K562 (cell line): ENCODE results near the gene UBAC2. TPM values are rescaled to one million over a fixed set of nuclear protein-coding genes. Genes with fewer than 3 reads are reported as not detected.

Source experiments
- ATAC-seq: fragments of 200-7000 bp; cut with Tn5 transposase; 3 replicates; pipeline ENCODE4 v1.9.1; 2020; ENCODE audit warnings: moderate library complexity
- BruUV-seq: library from RNA; stranded (reverse); fragments of 400-500 nt; replicated peaks from 2 replicates; lab custom pipeline; 2021; lab: Mats Ljungman, UMichigan
- CTCF ChIA-PET: fragments of 300-600 bp; formaldehyde crosslinking; extraction: SDS; loops from one replicate; lab custom pipeline; 2021; ENCODE audit warnings: low intra/inter-chr PET ratio; lab: Yijun Ruan, JAX
- POLR2A ChIA-PET: fragments of 300-600, 350-650 bp; sonication (Branson Sonifier 250); formaldehyde crosslinking; extraction: SDS; loops from one replicate; lab custom pipeline; 2021; ENCODE audit warnings: antibody characterized with exemption, inconsistent platforms; lab: Yijun Ruan, JAX
- DNase-seq, 4 experiments: peaks; one replicate each; pipeline versions ENCODE4 v3.0.0 to v3.0.0-alpha.2; 2011 to 2018; ENCODE audit warnings: low spot score in 3 of 4, mixed read lengths in 3 of 4; ENCODE audit errors: extremely low read depth in 1 of 4
- FAIRE-seq: peaks from 2 replicates; lab custom pipeline; 2011; peaks lifted over from hg19 to GRCh38; lab: Jason Lieb, UNC
- H2AFZ ChIP-seq: 2 replicates; pipeline ENCODE4 v1.6.0; 2011; ENCODE audit warnings: low read depth, low read length, control low read depth, inconsistent platforms
- H3K27ac ChIP-seq: fragments of 200-600 bp; 3 replicates; pipeline ENCODE4 v1.8.0; 2011; ENCODE audit warnings: low read depth, mild to moderate bottlenecking, control low read depth, inconsistent platforms, low read length, moderate library complexity, mixed read lengths; ENCODE audit errors: extremely low read depth
- H3K27me3 ChIP-seq, 2 experiments: fragments of 300-600 bp in 1 of 2; 2 replicates in 1 of 2; 3 replicates in 1 of 2; pipeline versions ENCODE4 v1.6.0 to v1.8.0; 2011; ENCODE audit warnings: inconsistent platforms in 2 of 2, low read length in 2 of 2, mild to moderate bottlenecking in 1 of 2, mixed read lengths in 1 of 2, moderate library complexity in 1 of 2; ENCODE audit not compliant: control insufficient read depth in 2 of 2, insufficient read depth in 2 of 2
- H3K36me3 ChIP-seq: fragments of 300-600 bp; 3 replicates; pipeline ENCODE4 v1.8.0; 2011; ENCODE audit warnings: mild to moderate bottlenecking, low read length, inconsistent platforms; ENCODE audit not compliant: control insufficient read depth, insufficient read depth
- H3K4me1 ChIP-seq, 2 experiments: fragments of 200-600 bp in 1 of 2; replicated peaks in 1 of 2; 2 replicates in 1 of 2; 3 replicates in 1 of 2; pipeline versions ENCODE4 v1.5.1 to v1.8.0; 2011; ENCODE audit warnings: inconsistent platforms in 2 of 2, low read length in 2 of 2, mild to moderate bottlenecking in 1 of 2, mixed read lengths in 1 of 2, moderate library complexity in 1 of 2; ENCODE audit not compliant: control insufficient read depth in 2 of 2, insufficient read depth in 2 of 2
- H3K4me2 ChIP-seq: 2 replicates; pipeline ENCODE4 v1.6.1; 2011; ENCODE audit warnings: low read length, control low read depth, inconsistent platforms, mixed read lengths; ENCODE audit not compliant: insufficient read depth
- H3K4me3 ChIP-seq: fragments of 200-600 bp; sonication (generic), shearing (Covaris generic); 2 replicates; pipeline ENCODE4 v1.5.1; 2016; ENCODE audit warnings: control low read depth, inconsistent platforms
- H3K79me2 ChIP-seq: fragments of 200-600 bp; 3 replicates; pipeline ENCODE4 v1.8.0; 2011; ENCODE audit warnings: low read length, inconsistent platforms; ENCODE audit not compliant: control insufficient read depth, insufficient read depth
- H3K9ac ChIP-seq, 2 experiments: 2 replicates each; pipeline versions ENCODE4 v1.6.0 to v1.6.1; 2011; ENCODE audit warnings: low read depth in 2 of 2, low read length in 2 of 2, control low read depth in 1 of 2, inconsistent platforms in 1 of 2, mild to moderate bottlenecking in 1 of 2, mixed read lengths in 1 of 2; ENCODE audit not compliant: insufficient read depth in 1 of 2
- H3K9me1 ChIP-seq: one replicate; pipeline ENCODE4 v1.6.0; 2011; ENCODE audit warnings: inconsistent platforms, mild to moderate bottlenecking, low read length, moderate library complexity; ENCODE audit not compliant: control insufficient read depth, insufficient read depth
- H3K9me3 ChIP-seq: replicated peaks from 2 replicates; pipeline ENCODE4 v1.5.1; 2011; ENCODE audit warnings: low read depth, low read length, inconsistent platforms; ENCODE audit not compliant: control insufficient read depth, insufficient read depth
- H4K20me1 ChIP-seq: replicated peaks from 2 replicates; pipeline ENCODE4 v1.6.1; 2011; ENCODE audit warnings: low read length, inconsistent platforms, mixed read lengths; ENCODE audit not compliant: control insufficient read depth, insufficient read depth
- ARHGAP35 ChIP-seq: fragments of 450-650 bp; IDR thresholded peaks from 2 replicates; pipeline ENCODE4 v1.6.1; 2018; ENCODE audit not compliant: partially characterized antibody
- CHD2 ChIP-seq: IDR thresholded peaks from 2 replicates; pipeline ENCODE4 v1.6.1; 2011; ENCODE audit warnings: low read depth, low read length
- CREB5 ChIP-seq: fragments of 250-450 bp; sonication (Bioruptor Pico); IDR thresholded peaks from 2 replicates; pipeline ENCODE4 v1.5.0; 2020; ENCODE audit warnings: mild to moderate bottlenecking
- ELF2 ChIP-seq: fragments of 250-450 bp; sonication (Bioruptor Pico); IDR thresholded peaks from 2 replicates; pipeline ENCODE4 v1.5.0; 2021; ENCODE audit warnings: mild to moderate bottlenecking
- GATAD2A ChIP-seq: fragments of 450-650 bp; IDR thresholded peaks from 2 replicates; pipeline ENCODE4 v1.6.1; 2017
- ILF3 ChIP-seq: fragments of 450-650 bp; IDR thresholded peaks from 2 replicates; pipeline ENCODE4 v1.6.1; 2018; ENCODE audit warnings: antibody characterized with exemption, mild to moderate bottlenecking, moderate library complexity, borderline replicate concordance
- NELFE ChIP-seq: IDR thresholded peaks from 2 replicates; pipeline ENCODE4 v1.6.1; 2011; ENCODE audit warnings: mild to moderate bottlenecking; ENCODE audit not compliant: insufficient read depth, insufficient read length
- NFATC3 ChIP-seq: fragments of 450-650 bp; IDR thresholded peaks from 2 replicates; pipeline ENCODE4 v1.6.1; 2017; ENCODE audit warnings: mild to moderate bottlenecking
- NR4A1 ChIP-seq, 2 experiments: fragments of 250-450 bp in 1 of 2; fragments of 450-650 bp in 1 of 2; sonication (Bioruptor Pico) in 1 of 2; IDR thresholded peaks; 2 replicates each; pipeline versions ENCODE4 v1.4.0 to v1.6.1; 2016 to 2020; ENCODE audit warnings: mild to moderate bottlenecking in 2 of 2, missing compliant biosample characterization in 1 of 2, missing genetic modification characterization in 1 of 2, moderate library complexity in 1 of 2
- PPARD ChIP-seq: fragments of 250-450 bp; sonication (Bioruptor Pico); IDR thresholded peaks from 2 replicates; pipeline ENCODE4 v1.8.0; 2022; ENCODE audit warnings: inconsistent platforms, mild to moderate bottlenecking, moderate library complexity
- PURB ChIP-seq: sonication (generic); formaldehyde crosslinking; IDR thresholded peaks from 2 replicates; pipeline ENCODE4 v1.9.0; 2021; ENCODE audit warnings: low read depth, mild to moderate bottlenecking, missing genetic modification reagents
- TCFL5 ChIP-seq: fragments of 250-450 bp; sonication (Bioruptor Pico); conservative IDR thresholded peaks from 2 replicates; pipeline ENCODE4 v1.6.1; 2021; ENCODE audit warnings: mild to moderate bottlenecking, moderate library complexity, matching md5 sums
- UBTF ChIP-seq, 2 experiments: IDR thresholded peaks; 2 replicates each; pipeline ENCODE4 v1.6.1; 2012; ENCODE audit warnings: improper control_type of control experiment in 2 of 2, low read depth in 2 of 2, low read length in 2 of 2, borderline replicate concordance in 1 of 2
- ZFP1 ChIP-seq: fragments of 450-650 bp; formaldehyde crosslinking; IDR thresholded peaks from 2 replicates; pipeline ENCODE4 v1.4.0; 2020; ENCODE audit warnings: mild to moderate bottlenecking, mixed read lengths
- ZNF184 ChIP-seq: sonication (generic); formaldehyde crosslinking; IDR thresholded peaks from 2 replicates; pipeline ENCODE4 v1.5.0; 2020; ENCODE audit warnings: missing genetic modification reagents
- ZNF24 ChIP-seq: fragments of 450-650 bp; IDR thresholded peaks from 2 replicates; pipeline ENCODE4 v1.6.1; 2016
- ZNF384 ChIP-seq: IDR thresholded peaks from 2 replicates; pipeline ENCODE4 v1.6.1; 2012; ENCODE audit warnings: low read depth, low read length, improper control_type of control experiment
- ZNF436 ChIP-seq: fragments of 250-450, 450-650 bp; sonication (Bioruptor Pico); formaldehyde crosslinking; IDR thresholded peaks from 2 replicates; pipeline ENCODE4 v1.7.0; 2020; ENCODE audit warnings: mild to moderate bottlenecking
- ZNF589 ChIP-seq: fragments of 200-800 bp; sonication (Bioruptor generic); IDR thresholded peaks from 2 replicates; pipeline ENCODE4 v1.6.1; 2016; ENCODE audit warnings: low read depth, missing genetic modification characterization, missing compliant biosample characterization
- WGBS: fragments of 100-300 bp; shearing (Covaris generic); methylation state at CpG from one replicate; pipeline ENCODE4 v1.1.6; 2016; ENCODE audit warnings: low coverage, mixed read lengths; ENCODE audit not compliant: insufficient coverage; ENCODE audit errors: missing lambda C conversion rate; 5-methylcytosine and 5-hydroxymethylcytosine counted together
- in situ Hi-C: fragments of 300-500 bp; cut with MboI; formaldehyde crosslinking; loops from 4 replicates; pipeline ENCODE4 v1.15.0; 2018; ENCODE audit warnings: inconsistent platforms, mixed read lengths
- intact Hi-C: fragments of 100-400 bp; cut with micrococcal nuclease; formaldehyde crosslinking; loops from 2 replicates; pipeline ENCODE4 v1.14.2; 2022
- polyA plus RNA-seq, 8 experiments: library from polyadenylated mRNA; depleted of rRNA in 4 of 8; stranded (reverse) in 5 of 8; unstranded in 3 of 8; fragments of >200 nt; fragmentation: Nextera tagmentation in 2 of 8; fragmentation: Illumina TruSeq in 1 of 8; extraction: Ambion mirVana in 2 of 8; extraction: Trizol in 1 of 8; gene quantifications; 2 replicates each; pipeline versions ENCODE4 v1.2.1 to v1.2.3, GENCODE V29; 2011 to 2014; ENCODE audit warnings: inconsistent platforms in 1 of 8, missing spikeins in 1 of 8
- total RNA-seq, 7 experiments: library from RNA; depleted of rRNA in 6 of 7; stranded (reverse); fragments of >200 nt in 6 of 7; fragmentation: Illumina TruSeq in 2 of 7; extraction: Trizol in 2 of 7; gene quantifications; 2 replicates each; pipeline versions ENCODE4 v1.2.1 to v1.2.3, GENCODE V29; 2011 to 2021; ENCODE audit warnings: low replicate concordance in 1 of 7

Gene UBAC2
- total and polyA plus RNA-seq, 9 of the 15 experiments (the other 6 are each of a cell fraction or from before 2014, with no cell fraction given), result 6.0 to 84.1 (median 32.3) TPM

GRCh38 chr13:99165753-99166587 is 34.7 kb upstream of the UBAC2 start:
- FAIRE-seq, result no peak

More at GRCh38 chr13:99165753-99166587, 34.7 kb upstream of the UBAC2 start:
- no peak for ATAC-seq
- TF ChIP-seq TCFL5 (CRISPR knock-in tag) (no peak), ILF3 (no peak), ELF2 (CRISPR knock-in tag) (no peak), ZNF384 (no peak), PPARD (CRISPR knock-in tag) (no peak), ZFP1 (CRISPR knock-in tag) (no peak), ZNF589 (CRISPR knock-in tag) (no peak), UBTF (IDR thresholded peaks at IDR 0.05; ENCODE audit: borderline replicate concordance in 1 of 2, low read depth in 2 of 2, low read length in 2 of 2) (no peak), NR4A1 (CRISPR knock-in tag; IDR thresholded peaks at IDR 0.05) (no peak), NR4A1 (tag; IDR thresholded peaks at IDR 0.05) (no peak), ARHGAP35 (no peak), GATAD2A (no peak), NELFE (no peak), CREB5 (no peak), ZNF24 (no peak), ZNF184 (CRISPR knock-in tag) (no peak), ZNF436 (CRISPR knock-in tag) (no peak), PURB (CRISPR knock-in tag) (no peak), NFATC3 (no peak), CHD2 (no peak)
- in situ Hi-C loops (no loop called here), intact Hi-C loops (no loop called here)
- no TSS peak for BruUV-seq
- 38% methylated on average over 5 of the region's 5 CpGs for WGBS
- Histone ChIP-seq H4K20me1 (no peaks in the 10 kb centered on the region), H3K4me2 (no peak overlapping the region), H3K9ac (no peak overlapping the region), H3K4me3 (no peak overlapping the region), H3K27me3 (no peaks in the 10 kb centered on the region), H3K9me3 (no peaks in the 10 kb centered on the region), H3K79me2 (no peaks in the 10 kb centered on the region), H3K27ac (no peak overlapping the region), H3K36me3 (no peaks in the 10 kb centered on the region), H2AFZ (no peak overlapping the region), H3K4me1 (no peaks in the 10 kb centered on the region), H3K9me1 (no peaks in the 10 kb centered on the region)
- DNase-seq, result no peak
- POLR2A ChIA-PET, result interaction anchor here (1.1 kb wide), 1 partner anchor 11 kb away, joined by 5 read pairs; no protein-coding TSS in a partner anchor
- CTCF ChIA-PET, result no interaction called here
